ENCODE measurements around the gene NDUFA5.
A peak's percentile ranks its signal among the peaks of the same experiment; 100 is the strongest.
"Not testable (repeated sequence)": the region's sequence is repeated elsewhere in the genome, so short reads cannot be mapped to it uniquely, and the experiment has no call there.

The NDUFA5 gene

DNA sequence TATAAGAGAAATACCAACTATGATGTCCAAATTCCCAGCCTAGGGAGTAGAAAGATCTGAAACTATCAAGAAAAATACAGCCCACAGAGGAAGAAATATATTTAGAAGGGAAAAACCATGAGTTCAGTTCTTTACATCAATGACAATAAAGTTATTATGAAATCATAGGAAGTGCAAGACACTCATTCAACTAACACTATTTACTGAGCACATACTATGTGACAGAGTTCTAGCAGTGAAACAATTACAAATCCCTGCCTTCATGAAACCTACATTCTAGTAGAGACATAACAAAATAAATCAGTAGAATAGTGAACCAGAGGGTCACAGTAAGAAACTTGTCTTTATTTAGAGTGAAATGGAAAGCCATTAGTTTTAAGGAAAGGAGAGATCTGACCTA is 2.1 kb downstream of the NDUFA5 start:
- DNase-seq, result no peak

GRCh38 chr7:123553159-123553558 is 4.5 kb downstream of the NDUFA5 start:
- no peak for DNase-seq

DNA sequence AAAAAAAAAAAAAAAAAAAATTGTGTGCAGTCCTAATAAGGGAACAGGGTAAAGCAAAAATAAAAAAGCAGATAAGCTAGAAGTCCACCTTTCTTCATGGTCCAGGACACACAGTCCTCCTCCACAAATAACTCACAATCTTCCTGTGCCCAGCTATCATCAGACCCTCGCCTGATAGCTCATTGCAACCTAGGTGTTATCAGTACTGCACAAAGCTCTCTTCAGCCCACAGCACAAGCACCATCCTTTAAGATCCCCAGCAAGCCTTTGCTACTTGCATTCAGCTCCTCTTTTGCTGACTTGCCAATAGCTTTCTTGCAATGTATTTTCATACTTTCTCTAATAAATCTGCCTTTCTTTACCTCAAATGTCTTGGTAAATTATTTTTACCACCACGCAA is 5.0 kb downstream of the NDUFA5 start:
- no peak for DNase-seq

GRCh38 chr7:123552134-123552533 is 5.5 kb downstream of the NDUFA5 start:
- DNase-seq, result not testable (repeated sequence)

- DNase-seq, result no peak
Measured at GRCh38 chr7:123548406-123548805, 9.2 kb downstream of the NDUFA5 start.

DNA sequence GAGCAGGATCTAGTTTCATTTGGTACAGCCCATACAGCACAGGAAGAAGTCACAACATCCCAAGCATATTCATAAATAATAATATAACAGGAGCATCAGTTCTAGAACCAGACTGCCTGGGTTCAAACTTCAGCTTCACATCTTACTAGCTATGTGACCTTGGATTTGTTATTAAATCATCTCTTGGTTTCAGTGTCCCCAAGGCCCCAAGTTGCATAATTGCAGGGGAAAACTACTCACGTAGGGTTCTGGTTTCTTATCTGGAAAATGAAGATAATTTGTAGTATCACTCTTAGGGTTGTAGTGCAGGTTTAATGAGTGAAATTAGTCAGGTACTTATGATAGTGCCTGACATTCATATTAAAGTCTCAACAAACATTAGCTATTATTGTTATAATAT is 17.7 kb downstream of the NDUFA5 start:
- DNase-seq, result no peak

DNA sequence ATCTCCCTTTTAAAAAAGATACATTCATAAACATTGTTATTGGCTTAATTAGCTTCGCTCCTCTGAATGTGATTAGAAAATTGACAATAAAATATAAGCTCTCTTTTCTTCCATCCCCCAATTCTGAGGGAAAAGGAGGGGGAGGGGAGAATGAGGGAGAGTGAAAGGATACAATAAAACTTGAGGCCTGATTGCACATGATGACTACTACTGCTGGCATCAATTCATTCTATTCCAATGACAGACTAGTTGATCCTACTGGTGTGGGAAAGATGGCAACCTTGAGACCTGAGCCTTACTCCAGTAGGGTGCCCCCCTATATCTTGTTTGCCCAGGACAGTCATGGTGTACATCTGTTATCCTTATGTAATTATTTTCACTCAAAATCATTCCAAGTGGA is 18.7 kb downstream of the NDUFA5 start:
- no peak for DNase-seq

- peak; percentile 10 for DNase-seq
Measured at GRCh38 chr7:123538189-123538714, 19.4 kb downstream of the NDUFA5 start.

GRCh38 chr7:123537026-123537642 is 20.5 kb downstream of the NDUFA5 start:
- peak; percentile 69 for DNase-seq

DNA sequence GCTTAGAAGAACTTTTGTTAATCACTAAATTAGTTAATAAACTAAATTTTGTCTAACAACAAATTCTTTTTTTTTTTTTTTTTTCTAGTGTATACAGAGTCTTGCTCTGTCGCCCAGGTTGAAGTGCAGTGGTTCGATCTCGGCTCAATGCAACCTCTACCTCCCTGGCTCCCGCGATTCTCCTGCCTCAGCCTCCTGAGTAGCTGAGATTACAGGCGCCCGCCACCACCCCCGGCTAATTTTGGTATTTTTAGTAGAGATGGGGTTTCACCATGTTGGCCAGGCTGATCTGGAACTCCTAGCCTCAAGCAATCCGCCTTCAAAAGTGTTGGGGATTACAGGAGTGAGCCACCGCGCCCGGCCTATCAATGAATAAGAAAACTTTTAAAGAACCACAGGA is 22.1 kb downstream of the NDUFA5 start:
- DNase-seq, result no peak

- peak; percentile 99 for DNase-seq
Measured at GRCh38 chr7:123534383-123535260, 23.0 kb downstream of the NDUFA5 start, which contains the start of gene IQUB. Gene IQUB (minus strand): TSS chr7:123534595. CDS start chr7:123512340, 22,255 bp downstream.

DNA sequence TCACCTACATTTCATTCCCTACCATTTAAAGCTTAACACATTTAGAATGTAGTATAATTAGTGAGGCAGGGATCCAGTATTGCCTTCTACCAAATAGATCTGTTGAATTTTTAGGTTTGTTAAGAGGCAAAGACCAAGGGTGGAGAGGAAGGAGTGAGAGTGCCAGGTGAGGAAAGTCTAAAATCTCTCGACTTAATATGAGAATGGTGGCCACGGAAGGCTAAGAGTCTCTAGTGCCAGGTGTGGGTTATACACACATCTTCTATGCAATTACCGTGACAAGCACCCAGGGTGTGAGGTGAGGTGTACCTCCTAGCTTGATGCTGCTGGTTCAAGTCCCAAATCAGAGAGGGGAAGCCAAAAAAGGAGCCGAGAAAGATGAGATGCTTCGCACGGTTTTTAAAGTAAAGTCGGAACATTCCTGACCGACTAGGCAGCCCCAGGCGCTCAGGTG is 23.7 kb downstream of the NDUFA5 start:
- DNase-seq, result peak; percentile 87

DNA sequence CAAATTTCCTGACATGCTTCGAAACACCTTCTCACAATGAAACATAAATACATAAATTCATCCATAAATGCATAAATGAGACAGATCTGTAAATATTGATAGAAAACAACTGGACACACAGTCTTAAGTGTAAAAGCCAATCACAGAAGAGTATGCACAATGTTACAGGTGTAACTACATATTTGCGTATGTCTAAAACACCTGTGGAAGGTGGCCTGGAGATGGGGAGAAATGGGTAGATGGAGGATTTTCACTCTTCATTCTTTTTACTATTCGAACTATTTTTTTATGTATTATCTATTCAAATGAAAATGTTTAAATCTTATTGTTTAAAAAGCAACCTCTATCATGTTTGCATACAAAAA is 24.1 kb downstream of the NDUFA5 start:
- peak; percentile 53 for DNase-seq

GRCh38 chr7:123532788-123533552 is 24.6 kb downstream of the NDUFA5 start:
- DNase-seq, result peak; percentile 37

- DNase-seq, result not testable (repeated sequence)
Measured at GRCh38 chr7:123532343-123532742, 25.3 kb downstream of the NDUFA5 start.

DNA sequence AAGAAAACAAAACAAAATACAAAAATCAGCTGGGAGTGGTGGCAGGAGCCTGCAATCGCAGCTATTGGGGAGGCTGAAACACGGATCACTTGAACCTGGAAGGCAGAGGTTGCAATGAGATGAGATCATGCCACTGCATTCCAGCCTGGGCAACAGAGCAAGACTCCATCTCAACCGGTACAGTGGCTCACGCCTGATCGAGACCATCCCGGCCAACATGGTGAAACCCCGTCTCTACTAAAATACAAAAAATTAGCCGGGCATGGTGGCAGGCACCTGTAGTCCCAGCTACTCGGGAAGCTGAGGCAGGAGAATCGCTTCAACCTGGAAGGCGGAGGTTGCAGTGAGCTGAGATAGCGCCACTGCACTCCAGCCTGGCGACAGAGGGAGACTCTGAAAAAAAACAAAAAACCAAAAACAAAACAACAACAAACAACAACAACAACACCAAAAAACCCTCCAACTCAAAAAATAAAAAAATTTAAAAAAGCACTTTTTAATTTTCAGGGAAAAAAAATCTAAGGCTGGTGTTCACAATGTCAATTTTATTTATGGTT is 27.5 kb downstream of the NDUFA5 start:
- not testable (repeated sequence) for DNase-seq

DNA sequence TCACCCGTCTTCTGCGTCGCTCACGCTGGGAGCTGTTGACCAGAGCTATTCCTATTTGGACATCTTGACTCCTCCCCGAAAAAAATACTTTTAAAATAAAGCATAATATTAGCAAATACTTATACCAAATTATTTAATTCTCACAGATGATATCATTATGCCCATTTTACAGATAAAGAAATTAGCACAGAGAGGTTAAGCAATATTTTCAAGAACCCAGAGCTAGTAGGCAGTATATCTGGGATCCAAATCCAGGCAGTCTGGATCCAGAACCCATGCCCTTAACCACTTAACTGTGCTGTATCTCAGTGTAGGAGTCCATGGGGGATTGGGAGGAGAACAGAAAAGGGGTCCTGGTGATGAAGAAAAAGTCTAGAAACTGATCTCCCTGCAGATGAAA is 29.4 kb downstream of the NDUFA5 start:
- DNase-seq, result no peak

DNA sequence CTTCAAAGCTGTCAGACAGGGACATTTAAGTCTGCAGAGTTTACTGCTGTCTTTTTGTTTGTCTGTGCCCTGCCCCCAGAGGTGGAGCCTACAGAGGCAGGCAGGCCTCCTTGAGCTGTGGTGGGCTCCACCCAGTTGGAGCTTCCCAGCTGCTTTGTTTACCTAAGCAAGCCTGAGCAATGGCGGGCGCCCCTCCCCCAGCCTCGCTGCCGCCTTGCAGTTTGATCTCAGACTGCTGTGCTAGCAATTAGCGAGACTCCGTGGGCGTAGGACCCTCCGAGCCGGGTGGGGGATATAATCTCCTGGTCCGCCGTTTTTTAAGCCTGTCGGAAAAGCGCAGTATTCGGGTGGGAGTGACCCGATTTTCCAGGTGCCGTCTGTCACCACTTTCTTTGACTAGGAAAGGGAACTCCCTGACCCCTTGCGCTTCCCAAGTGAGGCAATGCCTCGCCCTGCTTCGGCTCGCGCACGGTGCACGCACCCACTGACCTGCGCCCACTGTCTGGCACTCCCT is 29.8 kb downstream of the NDUFA5 start:
- DNase-seq, result not testable (repeated sequence)

GRCh38 chr7:123526533-123526932 is 31.1 kb downstream of the NDUFA5 start:
- not testable (repeated sequence) for DNase-seq

GRCh38 chr7:123522066-123522465 is 35.6 kb downstream of the NDUFA5 start:
- DNase-seq, result no peak

DNA sequence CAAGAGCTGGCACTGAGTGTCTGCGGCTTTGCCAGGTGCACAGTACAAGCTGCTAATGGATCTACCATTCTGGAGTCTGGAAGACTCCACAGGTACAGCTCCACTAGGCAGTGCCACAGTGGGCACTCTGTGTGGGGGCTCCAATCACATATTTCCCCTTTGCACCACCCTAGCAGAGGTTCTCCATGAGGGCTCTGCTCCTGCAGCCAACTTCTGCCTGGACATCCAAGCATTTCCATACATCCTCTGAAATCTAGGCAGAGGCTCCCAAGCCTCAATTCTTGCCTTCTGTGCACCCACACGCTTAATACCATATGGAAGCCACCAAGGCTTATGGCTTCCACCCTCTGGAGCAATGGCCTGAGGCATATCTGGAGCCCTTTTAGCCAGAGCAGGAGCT is 52.4 kb downstream of the NDUFA5 start:
- DNase-seq, result peak; percentile 20

GRCh38 chr7:123502201-123502600 is 55.4 kb downstream of the NDUFA5 start:
- no peak for DNase-seq
